GM21529 (cell line): ENCODE measurements around the gene CDH23.
A peak's percentile ranks its signal among the peaks of the same experiment; 100 is the strongest.

Experiments used
- ATAC-seq: cut with Tn5 transposase; IDR thresholded peaks from one replicate; pipeline ENCODE4 v1.9.1; 2021; ENCODE audit not compliant: unreplicated experiment

CDH23 gene

GRCh38 chr10:71368643-71369042 is 28.1 kb upstream of the CDH23 start:
- no peak for ATAC-seq

- ATAC-seq: no peak
Measured at GRCh38 chr10:71369602-71370001, 27.1 kb upstream of the CDH23 start.

GRCh38 chr10:71370031-71370430 is 26.7 kb upstream of the CDH23 start:
- no peak for ATAC-seq

GRCh38 chr10:71371750-71372166 is 25.0 kb upstream of the CDH23 start:
- ATAC-seq: peak; percentile 47

- peak; percentile 50 for ATAC-seq
Measured at GRCh38 chr10:71372882-71373495, 23.7 kb upstream of the CDH23 start.

- ATAC-seq: no peak
Measured at GRCh38 chr10:71374481-71375233, 22.1 kb upstream of the CDH23 start.

- ATAC-seq: no peak
Measured at GRCh38 chr10:71375952-71376351, 20.8 kb upstream of the CDH23 start.

- ATAC-seq: no peak
Measured at GRCh38 chr10:71378336-71379117, 18.2 kb upstream of the CDH23 start.

- no peak for ATAC-seq
Measured at GRCh38 chr10:71379118-71379766, 17.5 kb upstream of the CDH23 start.

GRCh38 chr10:71380841-71381240 is 15.9 kb upstream of the CDH23 start:
- no peak for ATAC-seq

- no peak for ATAC-seq
Measured at GRCh38 chr10:71381611-71382010, 15.1 kb upstream of the CDH23 start.

GRCh38 chr10:71382028-71382427 is 14.7 kb upstream of the CDH23 start:
- ATAC-seq: no peak

GRCh38 chr10:71382757-71383156 is 14.0 kb upstream of the CDH23 start:
- ATAC-seq: no peak

GRCh38 chr10:71383972-71384687 is 12.6 kb upstream of the CDH23 start:
- ATAC-seq: peak; percentile 68

- ATAC-seq: no peak
Measured at GRCh38 chr10:71388171-71388570, 8.5 kb upstream of the CDH23 start.

- no peak for ATAC-seq
Measured at GRCh38 chr10:71388583-71389310, 8.0 kb upstream of the CDH23 start.

- ATAC-seq: no peak
Measured at GRCh38 chr10:71389768-71390460, 6.8 kb upstream of the CDH23 start.

GRCh38 chr10:71390461-71390835 is 6.3 kb upstream of the CDH23 start:
- no peak for ATAC-seq

GRCh38 chr10:71390921-71391690 is 5.6 kb upstream of the CDH23 start:
- no peak for ATAC-seq
